Hematopoietic multipotent progenitor cell treated with erythropoietin and hydrocortisone succinate and interleukin-3 and kit ligand, for 8 days (in vitro differentiated cells): ENCODE data around the gene SHC4.

ENCODE experiments used
- DNase-seq: peaks from one replicate; pipeline ENCODE4 v3.0.0-alpha.2; 2015

The SHC4 gene

GRCh38 chr15:48967336-48967735, 3.6 kb upstream of the SHC4 start:
- no peak for DNase-seq

DNA sequence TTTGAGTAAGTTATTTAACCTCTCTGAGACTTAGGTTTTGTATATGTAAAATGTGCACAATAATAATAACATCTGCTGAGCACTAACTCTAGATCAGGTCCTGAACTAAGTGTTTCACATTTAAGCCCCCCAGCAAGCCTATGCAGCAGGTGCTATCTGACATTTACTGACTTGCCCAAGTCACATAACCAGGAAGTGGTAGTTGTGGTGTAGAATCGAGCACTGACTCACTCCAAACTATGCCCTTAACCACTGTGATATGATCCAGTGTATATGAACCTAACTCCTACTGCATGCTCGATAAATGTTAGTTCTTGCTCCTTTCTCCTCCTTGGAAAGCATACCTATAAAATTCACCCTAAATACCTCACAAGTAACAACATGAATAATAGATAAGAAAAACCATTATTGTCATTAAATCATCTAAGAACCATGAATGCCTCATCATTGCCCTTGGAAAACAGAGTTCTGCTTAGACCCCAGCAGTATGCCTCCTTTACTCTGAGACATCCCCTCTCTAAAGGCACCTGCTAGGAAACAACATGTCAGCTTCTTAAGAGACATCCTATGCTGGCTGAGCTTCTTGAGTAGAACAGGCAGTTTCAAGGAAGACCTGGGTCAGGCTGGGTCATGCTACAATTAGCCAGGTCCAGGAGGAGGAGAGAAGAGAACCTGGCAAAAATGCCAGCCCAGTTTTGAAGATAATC, 3.0 kb upstream of the SHC4 start:
- DNase-seq: peak; percentile 53

GRCh38 chr15:48965972-48966371, 2.3 kb upstream of the SHC4 start:
- DNase-seq: peak; percentile 29

GRCh38 chr15:48964898-48965297, 1.2 kb upstream of the SHC4 start:
- DNase-seq: no peak

DNA sequence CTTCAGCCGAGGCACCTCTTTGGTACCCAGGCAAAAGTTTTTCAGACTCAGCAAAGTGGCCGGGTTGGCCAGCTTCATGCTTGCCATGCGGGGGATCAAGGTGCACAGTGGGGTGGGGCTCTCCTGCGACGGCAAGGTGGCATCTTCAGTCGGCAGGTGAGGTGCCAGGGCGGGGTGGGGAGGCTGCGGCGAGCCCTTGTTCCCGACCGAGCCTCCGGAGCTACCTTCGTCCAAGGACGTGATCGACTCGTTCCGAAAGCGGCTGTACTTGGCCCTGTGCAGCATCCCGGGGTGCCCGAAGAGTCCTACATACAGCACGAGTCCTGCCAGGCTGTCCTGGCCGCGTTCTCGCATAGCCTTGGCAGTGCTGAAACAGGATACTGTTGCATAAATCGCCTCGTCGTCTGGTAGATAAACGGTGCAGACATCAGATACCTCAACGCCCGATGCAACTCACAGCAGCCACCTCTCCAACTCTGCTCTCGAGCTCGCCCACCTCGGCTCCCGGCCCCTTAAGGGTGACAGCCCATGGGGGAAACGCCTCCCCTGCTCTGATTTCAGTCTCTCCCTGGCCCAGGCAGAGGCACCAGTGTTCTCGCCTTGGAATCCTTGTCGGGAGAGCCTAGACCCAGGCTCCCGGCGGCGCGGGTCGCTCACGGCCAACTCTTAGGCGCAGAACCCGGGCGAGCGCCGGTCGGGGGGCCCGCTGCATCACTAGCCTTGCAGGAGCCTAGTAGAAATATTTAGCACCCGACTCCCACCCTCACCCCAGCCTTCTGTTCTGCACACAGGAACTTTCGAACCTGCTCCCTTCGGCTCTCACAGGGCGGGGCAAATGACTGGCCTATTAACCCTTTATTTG, 826 bp downstream of the SHC4 start:
- no peak for DNase-seq

DNA sequence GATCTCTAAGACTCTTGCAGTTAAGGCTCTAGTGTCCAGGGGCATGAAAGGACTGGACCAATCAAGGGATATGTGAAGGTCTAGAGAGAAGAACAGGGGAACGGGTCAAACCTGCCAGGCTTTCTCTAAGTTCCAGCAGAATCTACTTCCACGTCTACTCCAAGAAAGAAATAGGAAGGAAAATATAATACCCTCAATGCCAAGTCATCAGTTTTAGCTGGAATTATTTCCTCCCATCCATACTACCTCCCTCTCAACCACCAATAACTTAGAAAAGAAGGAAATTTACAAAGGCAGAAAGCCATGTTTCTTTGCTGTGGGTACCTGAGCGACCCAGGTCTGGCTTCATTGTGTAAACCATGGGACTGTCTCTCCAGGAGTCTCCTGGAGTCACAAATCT, 7.8 kb downstream of the SHC4 start:
- DNase-seq: no peak

GRCh38 chr15:48955370-48955769, 8.3 kb downstream of the SHC4 start:
- no peak for DNase-seq

- no peak for DNase-seq
Observed at GRCh38 chr15:48954538-48954937, 9.2 kb downstream of the SHC4 start.

DNA sequence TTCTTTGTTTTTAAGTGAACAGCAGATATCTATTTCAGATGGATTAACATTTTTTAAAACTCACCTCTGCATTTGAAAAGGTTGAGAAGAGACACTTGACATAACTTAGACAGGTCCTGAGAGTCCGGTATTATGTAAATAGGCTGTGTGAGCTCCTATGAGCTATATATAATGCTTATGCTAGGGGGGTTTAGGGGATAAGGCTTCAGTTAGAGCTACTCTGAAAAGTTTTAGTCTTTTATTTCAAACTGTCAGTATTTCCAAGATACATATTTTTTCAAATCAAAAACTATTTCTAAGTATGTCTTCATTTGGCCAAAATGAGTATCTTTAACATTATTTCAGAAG, 16.9 kb downstream of the SHC4 start:
- DNase-seq: no peak

- peak; percentile 35 for DNase-seq
Observed at GRCh38 chr15:48946074-48946839, 17.5 kb downstream of the SHC4 start.

DNA sequence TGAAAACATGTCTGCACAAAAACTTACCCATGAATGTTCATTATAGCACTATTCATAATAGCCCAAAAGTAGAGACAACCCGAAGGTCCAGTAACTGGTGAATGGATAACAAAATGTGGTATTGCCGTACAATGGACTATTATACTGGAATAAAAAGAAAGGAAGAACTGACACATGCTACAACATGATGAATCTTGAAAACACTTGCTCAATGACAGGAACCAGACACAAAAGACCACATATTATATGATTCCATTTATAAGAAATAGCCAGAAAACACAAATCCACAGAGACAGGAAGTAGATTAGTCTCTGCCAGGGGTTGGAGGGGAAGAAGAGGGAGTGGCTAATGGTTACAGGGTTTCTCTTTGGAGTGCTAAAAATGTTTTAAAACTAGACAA, 18.3 kb downstream of the SHC4 start:
- DNase-seq: no peak

- no peak for DNase-seq
Observed at GRCh38 chr15:48941904-48942303, 21.8 kb downstream of the SHC4 start.

DNA sequence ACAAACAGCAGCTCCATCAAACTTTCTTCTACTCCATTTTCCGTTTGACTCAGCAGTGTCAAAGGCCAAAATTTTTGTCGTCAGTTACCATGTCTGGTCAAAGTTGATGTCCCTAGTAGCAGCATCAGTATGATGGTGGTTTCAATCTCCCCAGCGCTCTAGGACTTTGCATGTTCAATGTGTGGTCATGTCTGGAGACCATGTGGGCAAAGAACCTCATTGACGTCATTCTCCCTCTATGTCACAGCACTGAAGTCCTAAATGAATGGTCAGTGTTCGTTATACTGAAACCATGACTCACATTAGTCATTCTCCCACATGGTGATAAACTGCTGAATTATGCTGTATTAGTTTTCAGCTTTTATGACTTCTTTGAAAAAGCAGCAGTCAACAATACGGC, 23.2 kb downstream of the SHC4 start:
- DNase-seq: no peak

- no peak for DNase-seq
Observed at GRCh38 chr15:48939648-48940047, 24.1 kb downstream of the SHC4 start.

- no peak for DNase-seq
Observed at GRCh38 chr15:48937886-48938285, 25.8 kb downstream of the SHC4 start.

GRCh38 chr15:48936666-48937065, 27.1 kb downstream of the SHC4 start:
- no peak for DNase-seq

GRCh38 chr15:48935236-48935635, 28.5 kb downstream of the SHC4 start:
- no peak for DNase-seq

DNA sequence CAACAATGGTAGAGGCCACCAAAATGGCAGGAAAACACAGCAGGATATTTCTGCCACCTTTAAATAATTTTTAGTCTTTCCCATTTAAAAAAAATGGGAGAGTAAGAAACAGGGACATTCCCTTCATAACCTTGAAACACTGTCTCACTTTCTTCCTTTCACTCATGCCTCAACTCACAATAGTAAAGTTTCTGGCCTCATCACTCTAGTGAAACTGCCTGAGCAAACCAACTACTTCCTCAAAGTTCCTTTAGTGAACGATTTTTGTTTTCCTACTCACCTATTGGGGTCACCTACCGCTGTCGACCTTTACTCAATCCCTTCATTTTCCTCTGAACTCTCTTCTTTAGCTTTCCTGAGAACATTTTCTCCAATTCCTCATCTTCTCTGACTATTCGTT, 33.0 kb downstream of the SHC4 start:
- DNase-seq: no peak

GRCh38 chr15:48929661-48930060, 34.1 kb downstream of the SHC4 start:
- no peak for DNase-seq

DNA sequence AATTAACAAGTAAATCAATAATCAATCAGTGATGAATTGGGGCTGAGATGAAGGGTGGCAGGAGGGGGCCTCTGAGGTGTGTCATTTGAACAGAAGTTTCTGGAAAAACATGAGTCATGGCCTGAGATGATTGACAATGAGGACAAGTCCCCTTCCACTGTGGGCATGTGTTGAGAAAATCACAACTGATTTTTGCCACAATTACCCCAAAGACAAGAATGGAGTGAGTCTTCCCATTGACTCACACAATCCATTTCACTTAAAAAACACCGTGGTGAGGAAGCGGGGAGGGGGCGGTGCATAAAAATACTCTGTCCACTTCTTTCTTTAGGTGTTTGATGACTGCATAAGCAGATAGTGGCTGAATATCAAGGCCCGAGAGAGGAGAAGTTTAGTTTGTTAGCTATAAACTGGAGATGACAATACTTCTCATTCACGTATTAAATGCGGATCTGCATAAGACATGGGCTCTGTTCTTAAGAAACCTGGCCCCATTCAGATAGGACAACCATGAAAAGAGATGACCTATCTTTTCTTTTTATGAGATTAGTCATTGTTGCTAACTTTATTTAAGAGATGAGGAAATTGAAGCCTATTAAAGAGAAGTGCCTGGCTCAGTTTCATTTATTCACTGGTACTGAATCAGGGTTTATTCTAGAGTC, 34.7 kb downstream of the SHC4 start:
- DNase-seq: no peak

DNA sequence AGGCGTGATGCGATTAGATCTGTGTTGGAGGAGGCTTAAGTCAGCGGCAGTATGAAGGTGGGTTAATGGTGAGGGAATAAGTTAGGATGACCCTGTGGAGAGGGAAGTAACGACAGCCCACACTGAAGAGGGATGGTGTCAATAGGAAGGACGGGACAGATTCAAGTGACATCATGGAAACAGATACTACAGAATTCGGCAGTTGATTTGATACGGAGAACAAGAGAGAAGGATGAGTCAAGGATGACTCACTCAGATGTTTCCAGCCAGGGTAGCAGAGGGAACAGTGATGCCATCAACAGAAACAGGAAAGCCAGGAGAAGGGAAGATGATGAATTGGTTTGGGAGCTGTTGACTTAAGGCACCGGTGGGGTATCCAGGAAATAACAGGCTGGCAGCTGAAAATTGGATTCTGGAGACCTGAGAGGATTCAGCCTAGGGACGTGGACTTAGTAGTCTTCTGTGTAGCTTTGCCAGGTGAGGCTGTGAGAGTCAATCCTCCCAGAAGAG, 38.0 kb downstream of the SHC4 start:
- DNase-seq: no peak

GRCh38 chr15:48924528-48925393, 39.0 kb downstream of the SHC4 start:
- DNase-seq: no peak
